Raji (cell line): ENCODE measurements around the gene BCL7A.

ENCODE experiments used
- POLR2A ChIP-seq: IDR thresholded peaks from 2 replicates; pipeline ENCODE4 v1.6.1; 2011; ENCODE audit warnings: low read depth, low read length, control low read depth; ENCODE audit not compliant: insufficient read depth

BCL7A gene

GRCh38 chr12:122030424-122031035 is 8.8 kb downstream of the BCL7A start:
- no peak for TF ChIP-seq POLR2A

- no peak for TF ChIP-seq POLR2A
These were observed 9.9 kb downstream of the BCL7A start for GRCh38 chr12:122031342-122032216.

GRCh38 chr12:122032580-122032979 is 10.9 kb downstream of the BCL7A start:
- 0 out of 2 replicates have a peak, but pooled peaks have one; percentile 33 for TF ChIP-seq POLR2A

- TF ChIP-seq POLR2A: no peak
These were observed 13.6 kb downstream of the BCL7A start for GRCh38 chr12:122035292-122035691.

GRCh38 chr12:122036153-122036552 is 14.5 kb downstream of the BCL7A start:
- no peak for TF ChIP-seq POLR2A

GRCh38 chr12:122040579-122041386 is 19.1 kb downstream of the BCL7A start:
- TF ChIP-seq POLR2A: no peak

GRCh38 chr12:122042910-122043309 is 21.2 kb downstream of the BCL7A start:
- TF ChIP-seq POLR2A: no peak

- no peak for TF ChIP-seq POLR2A
These were observed 21.8 kb downstream of the BCL7A start for GRCh38 chr12:122043476-122043875.

GRCh38 chr12:122045262-122045661 is 23.6 kb downstream of the BCL7A start:
- no peak for TF ChIP-seq POLR2A

- no peak for TF ChIP-seq POLR2A
These were observed 24.5 kb downstream of the BCL7A start for GRCh38 chr12:122046145-122046544.

GRCh38 chr12:122048151-122048550 is 26.5 kb downstream of the BCL7A start:
- no peak for TF ChIP-seq POLR2A

- no peak for TF ChIP-seq POLR2A
These were observed 28.1 kb downstream of the BCL7A start for GRCh38 chr12:122049827-122050226.

GRCh38 chr12:122050706-122051105 is 29.0 kb downstream of the BCL7A start:
- TF ChIP-seq POLR2A: no peak

- TF ChIP-seq POLR2A: no peak
These were observed 29.7 kb downstream of the BCL7A start for GRCh38 chr12:122051231-122051876.

GRCh38 chr12:122052285-122052684 is 30.6 kb downstream of the BCL7A start:
- TF ChIP-seq POLR2A: no peak

GRCh38 chr12:122054842-122055520 is 33.3 kb downstream of the BCL7A start:
- no peak for TF ChIP-seq POLR2A
